Stimulated activated CD4-positive, alpha-beta T cell treated with anti-CD3 and anti-CD28 coated beads, Interleukin-1b, Interleukin-23, amount 100 ng/mL, for 4 hours (primary cell): ENCODE measurements around the gene SPTBN1.
A peak's percentile ranks its signal among the peaks of the same experiment; 100 is the strongest.
"Not testable (repeated sequence)": the region's sequence is repeated elsewhere in the genome, so short reads cannot be mapped to it uniquely, and the experiment has no call there.

Experiments used
- DNase-seq, 2 donors: peaks; one replicate each; pipeline ENCODE4 v3.0.0-alpha.2; 2020; ENCODE audit warnings: low read depth in 2 of 2

The SPTBN1 gene

GRCh38 chr2:54502731-54503130 lies 46.6 kb downstream of the SPTBN1 start:
- DNase-seq, result no peak

- peak in 1 of 2 donors; percentile 6 for DNase-seq
These were observed 47.1 kb downstream of the SPTBN1 start for GRCh38 chr2:54503192-54503591.

- DNase-seq, result no peak
These were observed 47.7 kb downstream of the SPTBN1 start for GRCh38 chr2:54503828-54504227.

GRCh38 chr2:54504866-54505265 lies 48.7 kb downstream of the SPTBN1 start:
- no peak for DNase-seq

DNA sequence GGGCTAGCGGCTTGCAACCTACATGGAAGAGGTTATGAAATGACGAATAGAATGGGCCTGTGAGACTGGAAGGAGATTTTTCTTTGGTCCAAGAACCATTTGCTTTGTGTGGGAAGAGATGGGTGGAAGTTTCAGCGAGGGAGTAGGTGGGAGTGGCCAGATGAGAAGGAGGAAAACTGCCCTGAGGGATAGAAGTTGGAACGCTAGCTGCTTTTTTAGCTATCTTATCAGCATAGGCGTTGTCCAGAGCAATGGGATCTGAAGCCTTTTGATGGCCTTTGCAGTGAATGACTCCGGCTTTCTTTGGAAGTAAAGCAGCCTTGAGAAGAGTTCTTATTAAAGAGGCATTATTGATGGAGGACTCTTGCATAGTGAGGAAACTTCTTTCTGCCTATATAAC lies 52.4 kb downstream of the SPTBN1 start:
- no peak for DNase-seq

GRCh38 chr2:54509043-54509442 lies 52.9 kb downstream of the SPTBN1 start:
- DNase-seq, result not testable (repeated sequence)

DNA sequence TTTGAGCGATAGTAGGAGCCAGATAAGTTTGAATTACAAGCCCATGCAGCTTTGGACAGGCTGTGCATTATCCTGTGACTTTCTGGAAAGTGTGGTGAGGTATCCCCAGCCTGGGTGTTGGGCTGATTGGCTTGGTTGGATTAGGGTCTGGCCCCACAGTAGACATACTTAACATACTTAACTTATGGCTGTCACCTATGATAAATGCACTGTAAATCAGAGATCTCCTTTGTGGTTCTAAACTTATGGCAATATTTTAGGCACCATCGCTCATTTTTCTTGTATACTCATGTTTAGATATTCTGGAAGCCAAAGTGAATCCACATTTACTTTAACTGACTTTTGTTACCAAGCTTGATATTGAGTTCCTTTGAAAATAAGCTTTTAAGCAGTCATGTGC lies 54.8 kb downstream of the SPTBN1 start:
- no peak for DNase-seq

DNA sequence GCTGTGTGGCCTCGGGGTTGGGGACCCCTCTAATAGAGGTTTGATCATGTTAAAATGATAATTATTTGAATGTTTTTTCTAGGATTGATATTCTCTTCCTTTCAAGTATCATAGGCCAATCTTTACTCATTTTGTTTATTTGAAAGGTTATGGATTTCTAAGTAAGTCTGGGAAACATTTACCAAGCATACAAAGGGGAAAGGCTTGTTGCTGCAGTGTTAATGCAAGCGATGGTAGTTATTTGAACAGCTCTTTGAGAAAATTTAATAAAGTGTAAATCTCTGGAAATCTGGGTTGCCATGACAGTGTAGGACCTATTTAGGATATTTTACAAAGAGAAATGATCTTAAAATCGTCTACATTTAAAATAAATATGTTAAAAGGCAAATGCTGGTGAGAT lies 56.1 kb downstream of the SPTBN1 start:
- DNase-seq, result no peak

DNA sequence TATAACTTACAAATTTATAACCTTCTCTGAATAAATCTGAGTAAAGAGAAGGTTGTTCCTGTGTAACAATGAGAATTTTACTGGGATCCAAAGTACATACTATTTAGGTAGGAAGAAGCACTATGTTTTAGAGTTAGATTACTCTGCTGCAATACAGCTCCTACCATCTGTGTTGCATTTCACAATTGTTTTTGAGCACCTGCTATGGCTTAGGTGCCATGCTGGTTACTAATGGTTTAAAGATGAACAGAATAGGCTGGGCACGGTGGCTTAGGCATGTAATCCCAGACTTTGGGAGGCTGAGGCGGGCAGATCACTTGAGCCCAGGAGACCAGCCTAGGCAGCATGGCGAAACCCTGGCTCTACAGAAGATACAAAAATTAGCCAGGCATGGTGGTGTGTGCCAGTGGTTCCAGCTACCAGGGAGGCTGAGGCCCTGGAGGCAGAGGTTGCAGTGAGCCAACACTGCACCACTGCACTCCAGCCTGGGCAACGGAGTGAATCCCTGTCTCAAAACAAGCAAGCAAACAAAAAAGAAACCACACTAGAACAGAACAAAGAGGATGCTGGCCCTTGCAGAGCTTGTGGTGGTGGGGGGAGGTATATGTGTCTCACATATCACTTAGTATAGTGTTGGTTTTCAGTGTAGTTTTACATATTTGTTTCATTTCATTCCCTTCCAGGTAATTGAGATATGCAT lies 56.7 kb downstream of the SPTBN1 start:
- no peak for DNase-seq

GRCh38 chr2:54513363-54513715 lies 57.2 kb downstream of the SPTBN1 start:
- no peak for DNase-seq

GRCh38 chr2:54514822-54515569 lies 58.9 kb downstream of the SPTBN1 start:
- no peak for DNase-seq

GRCh38 chr2:54516842-54517241 lies 60.7 kb downstream of the SPTBN1 start:
- DNase-seq, result no peak

DNA sequence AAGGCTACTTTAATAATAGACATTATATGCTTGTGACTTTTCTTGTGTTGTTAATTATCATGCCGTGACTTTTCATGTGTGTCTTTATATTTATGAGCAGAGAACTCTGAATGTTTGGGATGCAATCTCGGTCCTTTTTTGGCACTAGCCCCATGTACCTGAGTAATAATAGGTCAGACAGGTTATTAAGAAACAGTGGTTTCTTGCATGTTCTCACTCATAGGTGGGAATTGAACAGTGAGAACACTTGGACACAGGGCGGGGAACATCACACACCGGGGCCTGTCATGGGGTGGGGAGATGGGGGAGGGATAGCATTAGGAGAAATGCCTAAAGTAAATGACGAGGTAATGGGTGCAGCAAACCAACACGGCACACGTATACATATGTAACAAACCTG lies 61.9 kb downstream of the SPTBN1 start:
- DNase-seq, result not testable (repeated sequence)

DNA sequence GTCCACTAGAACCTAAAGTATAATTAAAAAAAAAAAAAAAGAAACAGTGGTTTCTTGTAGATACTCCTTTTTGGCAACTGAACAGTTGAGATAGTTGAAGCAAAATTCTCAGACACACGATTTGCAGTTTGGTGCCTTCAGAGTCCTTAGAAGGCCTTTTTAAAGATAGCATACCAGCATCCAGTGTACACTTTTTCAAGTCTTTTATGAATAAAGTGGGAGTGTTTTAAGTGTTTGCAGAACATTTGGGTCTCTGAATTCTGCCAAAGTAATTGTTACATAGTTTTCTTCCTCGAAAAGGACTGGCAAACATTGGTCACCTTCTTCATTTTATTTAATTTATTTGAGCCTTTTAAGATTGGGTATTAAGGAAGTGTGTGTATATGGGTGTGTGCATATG lies 62.3 kb downstream of the SPTBN1 start:
- DNase-seq, result no peak

DNA sequence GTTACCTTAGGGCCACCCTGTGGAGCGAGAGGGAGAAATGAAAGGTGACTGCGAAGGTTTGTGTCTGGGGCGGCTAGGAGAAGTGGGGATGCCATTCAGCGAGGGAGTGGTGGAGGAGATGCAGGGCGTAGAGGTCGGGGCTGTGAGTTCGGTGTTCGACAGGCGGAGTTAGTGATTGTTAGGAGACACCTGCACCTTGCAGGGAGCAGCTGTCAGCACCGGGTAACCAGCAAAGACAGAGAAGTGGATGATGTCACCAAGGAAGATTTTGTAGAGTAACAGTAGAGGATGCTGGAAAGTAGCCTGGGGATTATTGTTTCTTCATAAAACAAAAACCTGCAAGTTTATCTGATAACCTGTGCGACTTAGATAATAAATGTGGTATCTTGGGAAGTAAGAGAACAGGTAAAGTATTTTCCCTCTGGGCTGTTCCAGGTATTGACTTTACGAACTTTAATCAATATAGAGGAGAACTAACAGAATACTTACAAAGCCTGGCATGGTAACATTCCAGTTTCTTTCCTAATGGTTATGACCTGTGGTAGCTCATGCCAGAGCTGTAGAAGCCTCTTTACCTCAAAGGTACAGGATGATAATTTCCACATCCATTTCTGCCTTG lies 63.8 kb downstream of the SPTBN1 start:
- no peak for DNase-seq

GRCh38 chr2:54520687-54521086 lies 64.6 kb downstream of the SPTBN1 start:
- DNase-seq, result no peak

DNA sequence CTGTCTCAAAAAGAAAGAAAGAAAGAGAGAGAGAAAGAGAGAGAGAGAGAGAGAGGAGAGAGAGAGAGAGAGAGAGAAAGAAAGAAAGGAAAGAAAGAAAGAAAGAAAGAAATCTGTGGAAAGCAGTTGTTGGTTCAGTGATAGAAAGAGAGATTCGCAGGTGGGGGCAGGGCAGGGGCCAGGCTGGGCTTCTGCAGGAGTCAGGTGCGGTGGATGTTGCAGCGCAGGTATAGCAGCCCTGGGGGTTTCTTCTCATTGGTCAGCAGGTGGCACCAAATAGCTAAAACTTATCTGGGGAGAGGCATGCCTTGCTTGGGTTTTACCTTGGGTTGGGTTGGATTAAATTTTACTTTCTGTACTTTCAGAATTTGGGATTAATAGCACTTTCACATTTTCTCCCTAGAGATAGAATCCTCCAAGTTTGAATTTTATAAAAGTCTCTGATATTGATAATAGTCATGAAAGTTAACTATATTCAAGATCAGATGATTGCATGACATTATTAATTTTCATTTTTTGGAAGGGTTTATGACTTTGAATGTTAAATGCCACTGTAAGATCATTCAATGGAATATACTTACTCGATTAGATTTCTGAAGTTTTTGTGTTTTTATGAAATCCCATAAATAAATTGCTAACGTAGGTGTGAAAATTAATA lies 66.6 kb downstream of the SPTBN1 start:
- DNase-seq, result peak; percentile 20 to 63

DNA sequence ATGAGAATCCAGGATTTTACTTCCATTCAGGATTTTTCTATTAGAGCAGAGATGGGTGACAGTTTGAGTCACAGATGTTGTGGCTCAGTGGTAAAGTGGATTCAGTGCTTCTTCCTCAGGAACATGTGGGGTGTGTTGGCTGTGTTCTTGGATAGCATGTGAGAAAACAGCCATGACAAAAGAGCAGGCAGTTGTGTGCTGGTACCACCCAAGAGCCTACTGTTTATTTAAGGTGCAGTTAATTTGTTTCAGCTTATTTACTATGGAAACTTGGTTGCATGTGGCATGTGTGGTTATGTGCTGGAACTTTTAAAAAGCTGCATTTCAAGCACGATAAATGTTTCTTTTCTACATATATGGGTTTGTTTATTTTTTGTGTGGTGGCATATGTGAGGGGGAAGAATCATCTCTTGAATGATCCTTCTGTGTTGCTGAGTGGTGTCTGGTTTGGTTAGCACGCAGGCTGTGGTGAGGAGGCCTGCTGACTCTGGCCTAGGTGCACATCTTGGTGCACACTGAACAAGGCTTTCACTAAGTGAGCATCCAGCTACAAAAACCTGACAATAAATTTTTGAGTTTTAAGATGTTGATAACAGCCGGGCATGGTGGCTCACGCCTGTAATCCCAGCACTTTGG lies 67.3 kb downstream of the SPTBN1 start:
- no peak for DNase-seq

- no peak for DNase-seq
These were observed 68.3 kb downstream of the SPTBN1 start for GRCh38 chr2:54524226-54524991.

- DNase-seq, result no peak
These were observed 69.2 kb downstream of the SPTBN1 start for GRCh38 chr2:54525321-54525720.

- no peak for DNase-seq
These were observed 70.2 kb downstream of the SPTBN1 start for GRCh38 chr2:54526226-54526879.
